DMS79 treated with DMSO at 0.1 percent for 48 hours (cell line): Measurements from ENCODE around the gene ARL8B.
A peak's percentile ranks its signal among the peaks of the same experiment; 100 is the strongest.

Experiments used
- DNase-seq: peaks from one replicate; lab custom pipeline; 2025; lab: John Stamatoyannopoulos, UW

ARL8B gene

DNA sequence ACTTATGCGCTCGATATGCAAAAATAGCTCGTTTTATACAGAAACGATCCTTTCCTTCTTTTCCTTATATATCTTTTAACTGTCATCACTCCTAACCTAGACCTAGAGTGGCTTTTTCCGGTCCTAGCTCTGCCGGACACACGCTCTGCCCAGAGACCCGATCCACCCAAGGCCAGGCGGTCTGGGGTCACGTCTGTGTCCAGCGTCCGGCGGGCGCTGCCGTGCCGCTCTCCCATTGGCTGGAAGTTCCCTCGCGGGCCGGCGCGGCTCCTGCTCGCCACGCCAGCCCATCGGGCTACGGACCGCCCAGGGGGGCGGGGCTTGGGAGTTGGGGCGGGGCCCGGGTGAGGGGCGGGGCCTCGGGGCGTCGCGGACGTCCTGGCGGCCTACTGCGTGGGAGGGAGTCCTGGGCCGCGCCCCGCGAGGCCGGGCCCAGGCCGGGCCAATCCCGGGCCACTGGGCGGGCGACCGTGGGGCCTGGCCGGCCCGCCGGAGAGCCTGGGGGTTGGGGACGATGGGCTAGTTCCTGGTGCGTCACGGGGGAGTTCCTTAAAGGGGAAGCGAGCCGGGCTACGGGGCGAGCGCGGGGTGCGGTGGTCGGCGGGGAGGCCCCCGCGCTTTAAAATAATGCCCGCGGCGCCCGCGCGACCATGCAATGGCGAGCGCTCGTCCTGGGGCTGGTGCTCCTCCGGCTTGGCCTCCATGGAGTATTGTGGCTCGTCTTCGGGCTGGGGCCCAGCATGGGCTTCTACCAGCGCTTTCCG, 65.2 kb downstream of the ARL8B start, which contains the start of gene EDEM1:
Gene EDEM1 (plus strand): TSS at position 552 of the 764 bp plus-strand sequence. CDS start 99 bp downstream, at position 651.
- DNase-seq = peak; percentile 6

DNA sequence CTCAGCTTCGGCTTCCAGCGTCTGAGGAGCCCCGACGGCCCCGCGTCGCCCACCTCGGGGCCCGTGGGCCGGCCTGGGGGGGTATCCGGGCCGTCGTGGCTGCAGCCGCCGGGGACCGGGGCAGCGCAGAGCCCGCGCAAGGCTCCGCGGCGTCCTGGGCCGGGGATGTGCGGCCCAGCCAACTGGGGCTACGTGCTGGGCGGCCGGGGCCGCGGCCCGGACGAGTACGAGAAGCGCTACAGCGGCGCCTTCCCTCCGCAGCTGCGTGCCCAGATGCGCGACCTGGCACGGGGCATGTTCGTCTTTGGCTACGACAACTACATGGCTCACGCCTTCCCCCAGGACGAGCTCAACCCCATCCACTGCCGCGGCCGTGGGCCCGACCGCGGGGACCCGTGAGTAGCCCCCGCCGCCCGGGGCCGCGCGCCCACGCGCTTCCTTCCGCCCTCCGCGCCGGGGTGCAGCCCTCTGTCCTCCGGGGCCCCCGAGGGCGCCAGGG, 65.9 kb downstream of the ARL8B start:
- no peak for DNase-seq

DNA sequence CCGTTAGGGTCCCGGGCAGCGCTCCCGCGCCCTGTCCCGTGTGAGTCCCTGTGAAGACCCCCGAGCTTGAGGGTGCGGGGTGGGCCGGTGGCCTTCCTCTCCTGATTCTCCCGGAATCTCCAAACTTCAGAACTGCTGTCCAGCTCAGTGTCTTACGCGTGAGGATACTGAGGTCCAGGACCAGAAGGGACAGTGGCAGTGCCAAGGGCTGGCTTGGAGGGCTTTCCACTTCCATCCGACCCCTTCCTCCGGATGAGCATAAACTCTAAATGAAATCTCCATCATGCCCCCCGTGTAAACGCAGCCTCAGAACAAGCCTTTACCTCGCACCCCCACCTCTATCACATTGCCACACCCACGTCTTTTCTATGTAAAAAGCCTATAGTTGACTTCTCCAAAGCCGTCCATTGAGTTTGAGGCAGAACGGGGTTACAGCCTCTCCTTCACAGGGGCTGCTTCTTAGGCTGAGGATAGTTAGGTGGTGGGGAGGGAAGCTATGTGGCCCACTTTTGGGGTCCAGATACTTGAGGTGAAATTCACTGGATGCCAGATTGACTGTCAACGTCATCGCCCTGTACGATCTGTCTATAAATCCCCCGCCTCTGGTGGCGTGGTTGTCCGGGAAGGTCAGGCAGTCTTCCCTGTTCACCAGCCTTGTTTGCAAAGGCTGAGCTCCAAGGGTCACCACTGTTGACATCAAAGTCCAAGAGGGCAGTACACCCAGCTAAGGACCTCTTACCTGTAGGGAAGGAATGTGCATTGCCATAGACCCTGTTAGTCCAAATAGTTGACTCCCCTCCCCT, 66.5 kb downstream of the ARL8B start:
- no peak for DNase-seq

DNA sequence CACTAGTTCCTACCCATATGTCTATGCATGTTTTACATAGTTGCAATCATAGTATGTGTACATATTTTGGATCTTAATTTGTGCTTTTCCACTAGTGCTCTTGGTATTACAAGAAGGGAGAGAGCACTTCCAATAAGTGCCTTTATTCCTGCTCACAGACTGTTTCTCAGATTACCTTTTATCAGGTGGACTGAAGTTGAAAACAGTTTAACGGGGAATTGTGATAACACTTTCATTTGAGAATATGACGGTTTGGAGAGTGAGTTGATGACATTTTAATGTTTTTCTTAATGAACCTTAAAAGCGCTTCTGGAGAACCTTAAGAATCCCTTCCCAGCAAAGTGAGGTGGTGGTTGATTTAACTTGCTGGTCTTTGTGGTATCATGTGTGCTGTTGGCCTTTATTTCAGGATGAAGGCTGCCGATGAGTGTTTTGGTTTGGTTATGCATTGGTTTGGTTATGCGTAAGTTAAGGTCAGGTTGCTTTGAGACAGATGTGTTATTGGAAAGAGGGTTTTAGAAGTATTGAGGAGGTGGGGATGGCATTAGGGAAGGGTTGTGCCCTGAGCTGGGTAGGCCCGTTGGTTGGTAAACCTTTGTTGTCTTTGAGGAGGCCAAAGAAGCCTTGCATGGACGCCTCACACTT, 68.2 kb downstream of the ARL8B start:
- DNase-seq = peak; percentile 76

DNA sequence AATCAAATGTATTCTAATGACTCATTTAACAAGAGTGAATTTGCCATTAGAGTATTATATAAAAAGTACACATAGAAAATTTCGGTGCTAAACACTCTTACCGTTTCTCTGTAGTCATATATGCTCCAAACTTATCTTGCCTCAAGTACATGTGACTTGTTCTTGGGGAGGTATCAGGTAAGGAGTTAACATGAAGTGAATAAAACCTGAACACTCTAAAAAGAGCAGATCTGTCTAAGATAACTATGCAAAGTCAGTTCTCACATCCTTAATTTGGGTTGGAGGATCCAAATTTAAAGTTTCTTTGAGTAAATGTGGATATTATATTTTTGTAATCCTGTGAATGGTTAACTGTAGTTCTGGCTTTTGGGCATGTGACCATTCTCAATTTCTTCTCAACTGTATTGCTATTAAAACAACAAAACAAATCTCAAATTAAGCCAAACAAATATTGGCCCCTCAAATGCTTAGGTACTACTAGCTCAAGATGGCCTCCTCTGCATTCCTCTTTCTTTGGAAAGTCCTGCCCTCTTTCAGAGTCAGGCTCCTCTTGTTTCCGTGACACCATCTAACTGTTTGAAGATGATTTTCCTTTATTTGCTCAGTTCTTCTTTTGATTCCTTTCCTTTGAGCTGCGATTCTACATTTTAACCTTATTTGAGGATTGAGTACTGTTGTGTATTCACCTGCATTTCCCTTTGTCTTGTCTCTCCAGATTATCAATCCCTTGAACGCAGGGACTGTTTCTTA, 69.6 kb downstream of the ARL8B start:
- no peak for DNase-seq

DNA sequence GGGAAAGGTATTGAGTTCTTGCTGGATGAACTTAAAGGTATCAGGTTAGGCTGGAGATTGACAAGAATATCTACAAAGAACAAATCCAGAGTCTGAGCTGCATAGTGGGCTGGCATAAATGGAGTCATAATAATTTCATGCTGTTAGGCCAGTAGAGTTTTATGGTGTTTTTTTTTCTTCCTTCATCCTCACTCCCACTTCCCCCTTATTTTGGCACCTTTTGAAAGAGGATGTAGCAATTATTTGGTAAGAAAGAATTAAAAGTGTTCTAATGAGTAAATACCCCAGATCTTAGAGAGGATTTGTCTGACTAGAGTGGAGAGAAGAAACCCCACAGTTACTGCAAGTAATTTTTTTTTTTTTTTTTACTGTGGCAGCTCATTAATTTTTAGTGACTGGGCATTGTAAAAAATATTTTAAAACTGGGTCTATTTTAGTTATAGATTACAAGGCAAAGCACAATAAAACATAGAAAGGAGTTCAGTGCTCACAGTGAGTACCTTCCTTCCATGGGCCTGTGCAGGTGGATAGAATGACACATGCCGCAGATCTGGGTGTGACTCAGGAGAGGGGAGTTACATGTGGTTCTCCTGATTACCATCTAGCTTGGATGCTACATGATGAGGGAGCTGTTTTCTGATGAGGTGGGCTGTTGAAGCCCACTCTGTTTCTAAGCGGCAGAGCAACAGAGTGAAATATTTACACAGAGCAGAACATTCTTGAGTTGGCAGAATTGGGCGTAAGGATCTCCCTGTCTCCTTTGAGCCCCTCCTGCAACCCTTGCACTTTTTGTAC, 70.7 kb downstream of the ARL8B start:
- DNase-seq = no peak

DNA sequence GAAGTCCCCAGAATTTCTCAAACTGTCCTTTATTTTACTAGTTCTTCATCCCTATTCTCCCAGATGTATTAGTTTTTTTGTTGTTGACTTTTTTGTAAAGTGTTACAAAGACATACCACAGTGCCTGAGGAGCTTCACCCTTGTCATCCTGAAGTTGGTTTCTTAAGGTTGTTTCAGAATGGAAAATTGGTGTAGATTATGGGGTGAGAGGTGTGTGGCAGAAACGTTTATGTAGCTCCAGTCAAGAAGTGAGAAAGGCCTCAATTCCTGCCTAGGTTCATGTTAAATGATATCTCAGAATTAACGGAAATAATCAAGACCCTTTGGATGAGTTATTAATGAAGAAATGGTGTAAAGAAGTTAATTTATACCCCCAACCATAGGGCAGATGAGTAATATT, 72.2 kb downstream of the ARL8B start:
- no peak for DNase-seq

DNA sequence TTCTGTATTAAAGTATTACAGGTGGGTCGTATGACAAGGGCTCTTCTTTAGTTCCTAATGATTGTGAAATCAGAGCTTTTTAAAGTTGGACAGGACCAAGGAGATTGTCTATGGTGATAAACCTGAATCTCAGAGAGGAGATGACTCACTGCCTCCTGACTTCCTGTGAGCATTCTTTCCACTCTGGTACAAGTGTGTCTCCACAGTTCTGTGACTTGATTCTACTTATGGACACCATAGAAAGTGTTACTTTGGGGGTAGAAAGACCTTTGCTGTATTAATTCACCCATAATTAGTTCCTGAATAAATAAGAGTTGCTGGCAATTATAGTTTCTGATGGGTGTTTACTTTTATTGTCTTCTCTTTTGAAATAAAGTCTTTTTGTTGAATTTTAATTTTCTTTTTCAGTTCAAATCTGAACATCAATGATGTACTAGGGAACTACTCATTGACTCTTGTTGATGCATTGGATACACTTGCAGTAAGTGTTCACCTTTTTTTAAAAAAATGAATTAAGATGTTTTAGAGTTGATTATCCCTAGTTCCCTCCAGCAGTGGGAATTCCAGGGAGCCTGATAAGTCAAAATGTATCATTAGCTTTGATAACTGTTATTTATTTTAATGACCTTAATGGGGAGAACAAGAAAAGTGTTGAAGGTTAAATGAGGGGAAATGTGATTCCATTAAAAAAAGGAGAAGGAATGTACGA, 72.9 kb downstream of the ARL8B start:
- no peak for DNase-seq

DNA sequence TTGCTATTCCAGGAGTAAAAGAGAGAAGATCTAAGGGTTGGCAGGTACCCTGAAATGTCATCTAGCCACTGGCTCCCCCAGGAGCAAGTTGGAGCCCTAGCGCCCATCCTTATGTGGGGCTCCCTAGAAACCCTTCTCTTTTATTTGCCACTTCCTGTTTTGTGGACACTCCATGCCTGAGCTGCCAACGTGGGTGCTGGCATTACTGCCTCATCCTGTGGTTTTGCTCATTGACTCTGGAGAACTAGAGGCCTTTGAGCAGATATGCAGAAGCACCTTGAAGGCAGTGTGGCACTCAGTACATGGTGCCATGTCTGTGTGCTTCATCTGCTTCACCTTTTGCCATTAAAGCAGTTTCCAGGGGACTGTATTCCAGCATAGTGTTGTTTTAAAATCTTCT, 73.5 kb downstream of the ARL8B start:
- no peak for DNase-seq

DNA sequence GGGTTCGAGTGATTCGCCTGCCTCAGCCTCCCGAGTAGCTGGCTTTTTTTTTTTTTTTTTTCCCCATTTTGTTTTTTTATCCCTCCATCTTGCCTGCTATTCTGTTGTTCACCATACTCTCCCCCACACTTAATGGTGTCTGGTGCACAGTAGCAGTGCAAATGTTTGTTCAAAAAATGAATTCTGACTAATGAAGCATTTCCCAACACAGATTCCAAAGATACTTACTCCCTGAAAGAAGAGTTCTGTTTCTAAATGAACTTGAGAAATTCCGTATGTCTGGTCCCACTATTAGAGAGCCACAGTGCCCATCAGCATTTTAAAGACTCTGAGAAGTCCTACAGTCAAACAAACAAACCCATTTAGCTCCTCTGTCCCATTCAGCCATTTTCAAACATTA, 74.9 kb downstream of the ARL8B start:
- no peak for DNase-seq

DNA sequence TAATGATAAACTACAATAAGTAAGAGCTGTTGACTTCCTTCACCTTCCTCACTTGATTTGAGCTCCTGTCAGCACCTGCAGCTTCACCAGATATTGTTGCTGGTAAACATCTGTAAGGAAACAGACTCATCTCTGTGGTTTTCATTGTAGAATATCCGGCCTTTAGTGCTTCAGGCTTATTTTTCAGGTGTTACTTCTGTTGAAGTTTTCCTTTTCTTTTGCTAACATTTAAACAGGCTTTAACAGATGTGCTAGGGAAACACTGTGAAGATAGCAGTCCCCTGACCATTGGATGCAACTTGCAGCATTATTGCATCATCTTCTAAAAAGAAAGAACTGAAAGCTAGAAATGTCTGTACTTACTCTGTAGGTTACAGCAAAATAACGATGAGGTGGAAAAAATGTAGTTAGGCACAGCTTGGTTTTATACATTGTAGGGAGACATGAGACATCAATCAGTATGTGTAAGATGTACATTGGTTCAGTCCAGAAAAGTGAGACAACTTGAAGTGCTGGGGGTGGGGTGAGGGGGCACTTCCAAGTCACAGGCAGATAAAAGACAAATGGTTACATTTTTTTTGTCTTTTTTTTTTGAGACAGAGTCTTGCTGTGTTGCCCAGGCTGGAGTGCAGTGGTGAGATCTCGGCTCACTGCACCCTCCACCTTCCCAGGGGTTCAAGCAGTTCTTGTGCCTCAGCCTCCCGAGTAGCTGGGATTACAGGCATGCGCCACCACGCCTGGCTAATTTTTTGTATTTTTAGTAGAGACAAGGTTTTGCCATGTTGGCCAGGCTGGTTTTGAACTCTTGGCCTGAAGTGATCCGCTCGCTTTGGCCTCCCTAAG, 75.6 kb downstream of the ARL8B start:
- no peak for DNase-seq

DNA sequence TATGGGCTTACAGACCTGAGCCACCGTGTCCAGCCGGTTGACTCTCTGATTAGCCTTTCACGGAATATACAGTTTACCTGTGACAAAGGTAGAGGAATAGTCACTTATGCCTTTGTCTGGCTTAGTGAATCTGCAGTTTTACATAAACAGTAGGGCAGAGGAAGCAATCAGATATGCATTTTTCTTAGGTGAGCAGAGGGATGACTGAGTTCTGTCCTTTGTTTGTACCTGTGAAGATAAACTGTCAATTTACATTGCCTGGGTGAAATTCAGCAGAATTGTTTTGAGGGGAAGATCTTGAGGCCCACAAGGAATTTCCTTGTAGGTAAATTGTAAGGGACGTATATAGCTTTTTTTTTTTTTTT, 76.2 kb downstream of the ARL8B start:
- no peak for DNase-seq

DNA sequence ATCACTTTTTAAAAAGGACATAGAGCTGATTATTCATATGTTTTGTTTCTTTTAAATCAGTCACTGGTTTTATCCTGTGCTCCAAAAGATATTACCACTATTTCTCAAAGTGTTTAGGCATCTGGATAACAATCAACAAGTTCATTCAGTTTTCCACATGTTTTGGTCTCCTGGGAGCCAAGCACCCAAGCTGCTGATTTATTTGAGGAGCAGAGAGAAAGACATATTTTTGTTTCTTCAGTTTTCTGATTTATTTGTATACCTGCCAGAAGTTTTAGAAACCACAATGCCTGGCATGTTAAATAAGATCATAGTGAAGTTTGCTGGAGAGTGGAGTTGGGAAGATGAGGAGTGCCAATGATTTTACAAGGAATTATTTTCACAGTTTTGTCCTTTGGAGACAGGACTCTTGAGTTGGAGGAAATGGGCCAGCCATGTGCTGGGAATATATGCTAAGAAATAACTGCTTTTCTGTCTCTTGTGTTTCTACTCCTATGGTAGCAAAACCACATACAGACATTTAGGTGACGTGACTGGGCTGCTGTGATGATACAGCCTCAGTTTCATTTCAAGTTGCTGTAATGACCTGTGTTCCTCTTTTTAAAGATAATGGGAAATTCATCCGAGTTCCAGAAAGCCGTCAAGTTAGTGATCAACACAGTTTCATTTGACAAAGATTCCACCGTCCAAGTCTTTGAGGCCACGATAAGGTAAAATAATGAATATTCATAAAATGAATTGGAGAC, 77.1 kb downstream of the ARL8B start:
- no peak for DNase-seq

DNA sequence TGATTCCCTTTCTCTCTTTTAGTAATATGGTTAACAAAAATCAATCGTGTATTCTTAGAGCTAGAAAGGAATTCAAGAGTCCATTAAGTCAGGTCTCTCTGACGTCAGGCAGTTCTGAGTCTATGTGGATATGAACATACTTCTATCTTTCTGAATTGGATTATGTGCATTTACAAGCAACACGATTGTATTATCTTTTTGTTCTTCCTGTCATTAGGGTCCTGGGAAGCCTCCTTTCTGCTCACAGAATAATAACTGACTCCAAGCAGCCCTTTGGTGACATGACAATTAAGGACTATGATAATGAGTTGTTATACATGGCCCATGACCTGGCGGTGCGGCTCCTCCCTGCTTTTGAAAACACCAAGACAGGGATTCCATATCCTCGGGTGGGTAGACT, 79.4 kb downstream of the ARL8B start:
- DNase-seq = no peak

DNA sequence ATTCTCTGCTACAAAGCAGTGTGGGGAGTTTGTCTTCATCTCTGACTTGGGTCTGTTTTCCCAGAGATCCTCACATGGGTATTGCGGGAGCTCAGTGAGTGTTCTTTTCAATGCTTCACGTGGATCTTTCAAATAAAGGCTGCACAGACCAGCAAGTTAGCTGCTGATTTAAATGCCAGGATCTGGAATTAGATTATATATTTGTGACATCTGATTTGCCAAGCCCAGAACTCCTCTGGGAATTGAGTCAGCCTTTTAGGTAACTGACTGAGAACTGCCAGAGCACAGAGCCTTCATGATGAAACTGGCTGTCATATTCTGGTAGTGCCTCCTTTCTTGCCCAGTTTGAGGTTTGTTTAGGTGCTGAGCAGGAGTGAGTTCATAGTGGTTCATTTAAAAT, 80.1 kb downstream of the ARL8B start:
- DNase-seq = no peak

DNA sequence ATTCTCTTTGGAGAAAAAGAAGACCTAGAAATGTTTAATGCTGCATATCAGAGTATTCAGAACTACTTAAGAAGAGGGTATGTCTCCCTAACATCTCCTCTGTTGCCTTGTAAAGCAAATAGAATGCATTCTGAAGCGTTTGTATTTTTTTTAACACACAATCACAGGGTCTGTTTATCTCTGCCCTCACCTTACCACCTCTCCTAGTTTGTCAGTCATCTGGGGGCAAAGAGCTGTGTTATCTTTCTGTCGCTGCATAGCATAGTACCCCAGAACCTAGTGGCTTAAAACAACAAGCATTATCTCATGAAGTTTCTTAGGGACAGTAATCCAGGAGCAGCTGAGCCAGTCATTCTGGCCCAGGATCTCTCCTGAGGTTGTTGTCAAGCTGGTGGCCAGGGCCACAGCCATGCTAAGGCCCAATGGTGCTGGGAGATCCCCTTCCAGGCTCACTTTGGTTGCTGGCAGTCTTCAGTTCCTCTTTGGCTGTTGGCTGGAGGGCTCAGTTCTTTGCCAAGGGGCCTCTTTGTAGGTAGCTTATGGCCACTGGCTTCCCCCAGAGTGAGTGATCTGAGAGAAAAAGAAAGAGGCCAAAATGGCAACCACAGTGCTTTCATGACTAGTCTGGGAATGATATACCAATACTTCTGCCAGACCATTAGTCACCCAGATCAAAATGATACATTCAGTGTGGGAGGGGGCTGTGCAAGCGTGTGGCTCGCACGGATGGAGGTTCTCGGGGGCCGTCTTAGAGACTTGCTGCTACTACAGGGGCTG, 83.3 kb downstream of the ARL8B start:
- DNase-seq = no peak

DNA sequence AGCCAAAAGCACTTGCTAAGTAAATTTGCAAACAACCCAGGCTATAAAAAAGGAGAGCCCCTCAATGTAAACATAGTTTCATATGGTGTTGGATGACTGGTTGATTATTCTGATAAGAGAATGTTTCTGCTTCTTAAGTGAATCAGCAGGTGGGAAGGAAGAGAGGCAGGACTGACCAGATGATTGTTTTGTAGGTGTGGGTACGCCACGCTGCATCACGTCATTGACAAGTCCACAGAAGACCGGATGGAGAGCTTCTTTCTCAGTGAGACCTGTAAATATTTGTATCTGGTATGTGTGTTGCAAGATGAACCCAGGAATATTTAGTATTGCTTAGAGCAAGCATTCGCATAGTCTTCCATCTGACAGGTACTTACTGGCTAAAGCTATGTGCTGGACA, 88.8 kb downstream of the ARL8B start:
- no peak for DNase-seq
